Heart left ventricle (tissue), 13 donors: ENCODE results near the gene RPA1.

ENCODE experiments used
- CTCF ChIP-seq, 12 donors: fragments of 200-600 bp; sonication (generic) in 4 of 12; IDR thresholded peaks; one replicate each; pipeline versions ENCODE4 v1.5.0 to v1.8.0; 2018 to 2022; ENCODE audit warnings: antibody characterized with exemption in 12 of 12, mild to moderate bottlenecking in 5 of 12
- POLR2A ChIP-seq, 2 donors: fragments of 450-650 bp; IDR thresholded peaks; one replicate each; pipeline ENCODE4 v1.6.1; 2017; ENCODE audit warnings: antibody characterized with exemption in 2 of 2, mild to moderate bottlenecking in 2 of 2, moderate library complexity in 2 of 2
- donor health status: ischemic (EF 13 %, LVEDD 7.1; RV severe dilation, severe dysfunction).
- donor health status: DM: no; HTN: yes; CAD: no.
- donor health status: DM: no; HTN: no; CAD: no.
- donor health status: ischemic (EF 25% LVEDD 6.9; RV normal size, moderate dysfunction).
- donor health status: ischemic (EF 25% LVEDD 5.7; RV mildly dilated, moderate dysfunction).
- donor health status: ischemic (EF 35%, LVEDD 5.7; RV mildly dilated, moderate dysfunction).
- donor health status: nonischemic (EF 11% LVEDD 7.7; RV severe dilation, severe dysfunction).
- donor health status: DM: yes; HTN: yes; CAD: no.
- donor health status: PGD.
- donor health status: ischemic (EF 29% LVEDD 5.4; RV normal size, mild dysfunction).
- donor health status: nonischemic (EF 23%, LVEDD 6.1; RV moderate dilation, normal function).

- TF ChIP-seq CTCF (IDR thresholded peaks at IDR 0.05), result no peak
- TF ChIP-seq POLR2A (IDR thresholded peaks at IDR 0.05), result no peak
Observed at GRCh38 chr17:1928976-1929375, 99.2 kb downstream of the RPA1 start.
